HepG2 (cell line): ENCODE data around the gene LMNA. TPM values are rescaled to one million over a fixed set of nuclear protein-coding genes. Genes with fewer than 3 reads are reported as not detected.

Source experiments
- ATAC-seq: fragments of 200-7000 bp; cut with Tn5 transposase; 3 replicates; pipeline ENCODE4 v1.9.1; 2020; ENCODE audit warnings: mild to moderate bottlenecking, moderate library complexity
- BruUV-seq: library from RNA; stranded (reverse); fragments of 400-500 nt; replicated peaks from 2 replicates; lab custom pipeline; 2021; lab: Mats Ljungman, UMichigan
- CTCF ChIA-PET: fragments of 300-600 bp; formaldehyde crosslinking; extraction: SDS; loops from one replicate; lab custom pipeline; 2021; ENCODE audit warnings: low total read pairs, inconsistent platforms, low intra/inter-chr PET ratio; lab: Yijun Ruan, JAX
- POLR2A ChIA-PET: fragments of 350-600 bp; sonication (Branson Sonifier 250); formaldehyde crosslinking; loops from one replicate; lab custom pipeline; 2020; ENCODE audit warnings: antibody characterized with exemption, inconsistent platforms; lab: Yijun Ruan, JAX
- DNase-seq: peaks from one replicate; pipeline ENCODE4 v3.0.0-alpha.2; 2015; ENCODE audit warnings: low spot score
- FAIRE-seq: peaks from 3 replicates; lab custom pipeline; 2011; peaks lifted over from hg19 to GRCh38; lab: Jason Lieb, UNC
- H2AFZ ChIP-seq: one replicate; pipeline ENCODE4 v1.6.1; 2011; ENCODE audit warnings: low read length, inconsistent platforms
- H3K27ac ChIP-seq: fragments of 300-600 bp; 3 replicates; pipeline ENCODE4 v1.8.0; 2011; ENCODE audit warnings: mixed run types, mild to moderate bottlenecking, mixed read lengths, low read length, inconsistent platforms; ENCODE audit not compliant: insufficient read depth; ENCODE audit errors: extremely low read length
- H3K27me3 ChIP-seq, 2 experiments: fragments of 200-600 bp in 1 of 2; 2 replicates in 1 of 2; 3 replicates in 1 of 2; pipeline versions ENCODE4 v1.6.0 to v1.8.0; 2011; ENCODE audit warnings: low read length in 2 of 2, mild to moderate bottlenecking in 2 of 2, moderate library complexity in 2 of 2, inconsistent platforms in 1 of 2; ENCODE audit not compliant: insufficient read depth in 2 of 2, control insufficient read depth in 1 of 2
- H3K36me3 ChIP-seq, 2 experiments: fragments of 200-600 bp in 1 of 2; replicated peaks in 1 of 2; 2 replicates in 1 of 2; 3 replicates in 1 of 2; pipeline versions ENCODE4 v1.5.1 to v1.8.0; 2011; ENCODE audit warnings: low read length in 2 of 2, inconsistent platforms in 1 of 2; ENCODE audit not compliant: insufficient read depth in 2 of 2, control insufficient read depth in 1 of 2
- H3K4me1 ChIP-seq: 2 replicates; pipeline ENCODE4 v1.5.1; 2012; ENCODE audit warnings: low read length, inconsistent platforms; ENCODE audit not compliant: insufficient read depth
- H3K4me2 ChIP-seq: 2 replicates; pipeline ENCODE4 v1.6.0; 2011; ENCODE audit warnings: low read depth, low read length, inconsistent platforms
- H3K4me3 ChIP-seq, 3 experiments: fragments of 200-600 bp in 1 of 3; sonication (generic), shearing (Covaris generic) in 1 of 3; replicated peaks in 1 of 3; 2 replicates each; pipeline ENCODE4 v1.5.1; 2011 to 2016; ENCODE audit warnings: low read length in 3 of 3, inconsistent platforms in 2 of 3, low read depth in 2 of 3, mild to moderate bottlenecking in 2 of 3, control low read depth in 1 of 3, mixed read lengths in 1 of 3; ENCODE audit not compliant: insufficient read depth in 1 of 3
- H3K79me2 ChIP-seq: one replicate; pipeline ENCODE4 v1.6.1; 2011; ENCODE audit warnings: low read length, inconsistent platforms; ENCODE audit not compliant: insufficient read depth
- H3K9ac ChIP-seq: 2 replicates; pipeline ENCODE4 v1.6.0; 2011; ENCODE audit warnings: mild to moderate bottlenecking, low read depth, low read length, inconsistent platforms; ENCODE audit not compliant: insufficient read depth
- H3K9me3 ChIP-seq: 2 replicates; pipeline ENCODE4 v1.5.1; 2012; ENCODE audit warnings: mild to moderate bottlenecking, low read length
- H4K20me1 ChIP-seq: 2 replicates; pipeline ENCODE4 v1.6.0; 2011; ENCODE audit warnings: inconsistent platforms, mild to moderate bottlenecking, low read length, moderate library complexity; ENCODE audit not compliant: insufficient read depth
- ATF7-NPFF ChIP-seq: sonication (generic); formaldehyde crosslinking; IDR thresholded peaks from 2 replicates; pipeline ENCODE4 v1.8.1; 2023; ENCODE audit warnings: mild to moderate bottlenecking, low read depth, missing genetic modification reagents, moderate library complexity
- BORCS8-MEF2B ChIP-seq: sonication (generic); formaldehyde crosslinking; IDR thresholded peaks from 2 replicates; pipeline ENCODE4 v1.8.0; 2022; ENCODE audit warnings: mild to moderate bottlenecking, missing genetic modification reagents
- EP300 ChIP-seq, 3 experiments: sonication (generic) in 1 of 3; formaldehyde crosslinking in 1 of 3; IDR thresholded peaks; 2 replicates each; pipeline versions ENCODE4 v1.5.1 to v1.6.1; 2011 to 2020; ENCODE audit warnings: low read depth in 2 of 3, low read length in 2 of 3, borderline replicate concordance in 1 of 3, improper control_type of control experiment in 1 of 3, mild to moderate bottlenecking in 1 of 3, missing genetic modification reagents in 1 of 3, moderate library complexity in 1 of 3
- GLI4 ChIP-seq: sonication (generic); formaldehyde crosslinking; IDR thresholded peaks from 2 replicates; pipeline ENCODE4 v1.5.1; 2020; ENCODE audit warnings: missing genetic modification reagents, mild to moderate bottlenecking, moderate library complexity, borderline replicate concordance
- HMG20B ChIP-seq: conservative IDR thresholded peaks from 2 replicates; pipeline ENCODE4 v1.6.1; 2016; ENCODE audit warnings: missing genetic modification reagents, missing compliant biosample characterization
- HNF1A ChIP-seq, 2 experiments: sonication (generic) in 1 of 2; formaldehyde crosslinking in 1 of 2; IDR thresholded peaks; 2 replicates each; pipeline versions ENCODE4 v1.4.0 to v1.6.1; 2016 to 2020; ENCODE audit warnings: borderline replicate concordance in 1 of 2, low read depth in 1 of 2, mild to moderate bottlenecking in 1 of 2, missing genetic modification reagents in 1 of 2
- KDM4B ChIP-seq: sonication (generic); formaldehyde crosslinking; IDR thresholded peaks from 2 replicates; pipeline ENCODE4 v1.4.0; 2020; ENCODE audit warnings: missing genetic modification reagents
- MEIS1 ChIP-seq: sonication (generic); formaldehyde crosslinking; IDR thresholded peaks from 2 replicates; pipeline ENCODE4 v1.9.0; 2021; ENCODE audit warnings: mild to moderate bottlenecking, missing genetic modification reagents, moderate library complexity, borderline replicate concordance
- NFE2L1 ChIP-seq: sonication (generic); formaldehyde crosslinking; IDR thresholded peaks from 2 replicates; pipeline ENCODE4 v1.4.0; 2020; ENCODE audit warnings: missing genetic modification reagents, mild to moderate bottlenecking, borderline replicate concordance
- NR1H2 ChIP-seq: sonication (generic); formaldehyde crosslinking; IDR thresholded peaks from 2 replicates; pipeline ENCODE4 v1.8.1; 2022; ENCODE audit warnings: low read depth, missing genetic modification reagents, borderline replicate concordance
- PHF5A ChIP-seq: IDR thresholded peaks from one replicate; pipeline ENCODE4 v1.6.1; 2018; ENCODE audit warnings: low read depth, missing genetic modification reagents; ENCODE audit not compliant: unreplicated experiment
- PRPF4 ChIP-seq: fragments of 200-400 bp; formaldehyde crosslinking; IDR thresholded peaks from 2 replicates; pipeline ENCODE4 v1.6.1; 2016; ENCODE audit warnings: low read length, low read depth; ENCODE audit not compliant: poor library complexity, severe bottlenecking
- RBM22 ChIP-seq: fragments of 200-400 bp; formaldehyde crosslinking; optimal IDR thresholded peaks from 2 replicates; pipeline ENCODE3; 2017; ENCODE audit warnings: mild to moderate bottlenecking, low read length, moderate library complexity
- SRSF1 ChIP-seq: fragments of 200-400 bp; formaldehyde crosslinking; optimal IDR thresholded peaks from 2 replicates; pipeline ENCODE3; 2017; ENCODE audit warnings: mild to moderate bottlenecking, low read depth, low read length, moderate library complexity
- WGBS: methylation state at CpG from one replicate; pipeline ENCODE4 v1.1.6; 2017; ENCODE audit warnings: low lambda C conversion rate; 5-methylcytosine and 5-hydroxymethylcytosine counted together
- in situ Hi-C: cut with HindIII; loops from 2 replicates; pipeline ENCODE4 v1.10.0; 2017; ENCODE audit warnings: low pct_unique_long_range_greater_than_20kb; ENCODE audit not compliant: extremely low pct_ligation_motif_present
- intact Hi-C: fragments of 100-400 bp; cut with micrococcal nuclease; formaldehyde crosslinking; loops from one replicate; pipeline ENCODE4 v1.10.0; 2022; ENCODE audit not compliant: unreplicated experiment
- polyA plus RNA-seq, 8 experiments: library from polyadenylated mRNA; depleted of rRNA in 3 of 8; stranded (reverse) in 7 of 8; unstranded in 1 of 8; fragments of >200 nt; fragmentation: Illumina TruSeq in 4 of 8; extraction: Trizol in 4 of 8; gene quantifications; 2 replicates each; pipeline versions ENCODE4 v1.2.1 to v1.2.3, GENCODE V29; 2011 to 2016; ENCODE audit warnings: low read depth in 4 of 8, missing spikeins in 1 of 8, mixed read lengths in 1 of 8; ENCODE audit not compliant: insufficient read depth in 1 of 8
- total RNA-seq, 5 experiments: library from RNA; depleted of rRNA; stranded (reverse); fragments of >200 nt; fragmentation: Illumina TruSeq; extraction: Trizol; gene quantifications; 2 replicates each; pipeline ENCODE4 v1.2.3, GENCODE V29; 2016; ENCODE audit warnings: low read depth in 1 of 5
- TF ChIP-seq, protein P1 (sequence below): IDR thresholded peaks from 2 replicates; pipeline ENCODE4 v1.6.1; 2016; ENCODE audit warnings: missing biosample characterization, missing genetic modification reagents, low read depth

Gene LMNA
- total and polyA plus RNA-seq, 2 of the 13 experiments (the other 11 are each of a cell fraction or from before 2014, with no cell fraction given), result 107 to 225 TPM

- Histone ChIP-seq H3K27me3 (no peaks in the 10 kb centered on the region), H3K4me1 (peaks cover 59% of the 10 kb centered on the region), H4K20me1 (peaks cover 11% of the 10 kb centered on the region; the same call in 1 of the 2 replicates), H3K9ac (peak overlapping the region; percentile 71), H3K79me2 (peaks cover 52% of the 10 kb centered on the region), H3K9me3 (no peaks in the 10 kb centered on the region), H2AFZ (no peak overlapping the region), H3K4me2 (peak overlapping the region; percentile 63), H3K4me3 (peak overlapping the region in 1 of 3 experiments; percentile 9; a peak in 1 of 6 replicates), H3K36me3 (peaks cover 25 to 47% of the 10 kb centered on the region in 2 experiments), H3K27ac (peak overlapping the region; percentile 93)
- peak; percentile 99 for FAIRE-seq
- ChIA-PET CTCF (interaction anchor here (0.6 to 4.5 kb wide), 7 partner anchors 12 to 95 kb away, joined by 3 to 92 read pairs (median 3); no protein-coding TSS in a partner anchor), POLR2A (interaction anchor here (0.6 to 6.0 kb wide), 15 partner anchors 10 to 273 kb away, joined by 3 to 113 read pairs (median 5); partner anchors contain the start of genes GON4L, KHDC4, LMNA and MEX3A)
- intact Hi-C loops (loop anchor here (1.0 to 2.0 kb wide), 3 partner anchors 15 to 40 kb away; partner anchors contain the start of gene LMNA), in situ Hi-C loops (loop anchor here (5.0 kb wide), 1 partner anchor 33 kb away; no protein-coding TSS in a partner anchor)
- WGBS, result 25% methylated on average over 7 of the region's 7 CpGs
- DNase-seq, result peak; percentile 98
- ATAC-seq, result peak; percentile 90
- BruUV-seq, result TSS peak; percentile 98
- 0 out of 2 replicates have a peak, but pooled peaks have one; percentile 41 for TF ChIP-seq ATF7-NPFF (CRISPR knock-in tag)
- TF ChIP-seq HMG20B (CRISPR knock-in tag), result peak; percentile 86
- TF ChIP-seq, protein P1, sequence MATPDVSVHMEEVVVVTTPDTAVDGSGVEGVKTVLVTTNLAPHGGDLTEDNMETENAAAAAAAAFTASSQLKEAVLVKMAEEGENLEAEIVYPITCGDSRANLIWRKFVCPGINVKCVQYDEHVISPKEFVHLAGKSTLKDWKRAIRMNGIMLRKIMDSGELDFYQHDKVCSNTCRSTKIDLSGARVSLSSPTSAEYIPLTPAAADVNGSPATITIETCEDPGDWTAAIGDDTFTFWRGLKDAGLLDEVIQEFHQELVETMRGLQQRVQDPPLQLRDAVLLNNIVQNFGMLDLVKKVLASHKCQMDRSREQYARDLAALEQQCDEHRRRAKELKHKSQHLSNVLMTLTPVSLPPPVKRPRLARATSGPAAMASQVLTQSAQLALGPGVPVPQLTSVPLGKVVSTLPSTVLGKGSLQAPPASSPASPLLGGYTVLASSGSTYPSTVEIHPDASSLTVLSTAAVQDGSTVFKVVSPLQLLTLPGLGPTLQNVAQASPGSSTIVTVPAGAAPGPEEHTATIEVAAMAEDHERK (CRISPR knock-in tag), result no peak
- no peak for TF ChIP-seq PHF5A (CRISPR knock-in tag)
- no peak for TF ChIP-seq GLI4 (CRISPR knock-in tag)
- no peak for TF ChIP-seq NR1H2 (CRISPR knock-in tag)
- TF ChIP-seq RBM22, result peak; percentile 91
- peak; percentile 91; the same call in 1 of the 2 replicates for TF ChIP-seq MEIS1 (CRISPR knock-in tag)
- no peak for TF ChIP-seq NFE2L1 (CRISPR knock-in tag)
- no peak for TF ChIP-seq BORCS8-MEF2B (CRISPR knock-in tag)
- peak; percentile 81 to 90; a peak in 3 of 4 replicates for TF ChIP-seq EP300 (IDR thresholded peaks at IDR 0.05; ENCODE audit: low read depth in 2 of 2, low read length in 2 of 2)
- TF ChIP-seq EP300 (CRISPR knock-in tag; IDR thresholded peaks at IDR 0.05; ENCODE audit: borderline replicate concordance), result peak; percentile 90
- TF ChIP-seq PRPF4, result no peak
- TF ChIP-seq SRSF1, result no peak
- TF ChIP-seq KDM4B (CRISPR knock-in tag), result peak; percentile 86; the same call in 1 of the 2 replicates
- TF ChIP-seq HNF1A (IDR thresholded peaks at IDR 0.05; ENCODE audit: low read depth), result peak; percentile 66; the same call in 1 of the 2 replicates
- peak; percentile 90; the same call in 1 of the 2 replicates for TF ChIP-seq HNF1A (CRISPR knock-in tag; IDR thresholded peaks at IDR 0.05; ENCODE audit: borderline replicate concordance)
Observed at GRCh38 chr1:156129687-156130577, 15.4 kb downstream of the LMNA start.
